PFSK-1 (cell line): Measurements from ENCODE around the gene AMY2B.

Experiments used
- POLR2AphosphoS5 ChIP-seq: IDR thresholded peaks from 2 replicates; pipeline ENCODE4 v1.6.1; 2012; ENCODE audit warnings: low read depth, mild to moderate bottlenecking, control low read depth, low read length, moderate library complexity
- TAF1 ChIP-seq: IDR thresholded peaks from 2 replicates; pipeline ENCODE4 v1.6.1; 2012; ENCODE audit warnings: low read length, control low read depth, borderline replicate concordance; ENCODE audit not compliant: insufficient read depth
- TF ChIP-seq, protein P1 (sequence below), 2 experiments: IDR thresholded peaks; 2 replicates each; pipeline versions ENCODE4 v1.6.1 to v1.8.0; 2011 to 2012; ENCODE audit warnings: low read depth in 2 of 2, low read length in 2 of 2, control low read depth in 1 of 2, inconsistent platforms in 1 of 2, mild to moderate bottlenecking in 1 of 2, moderate library complexity in 1 of 2; ENCODE audit not compliant: insufficient read depth in 1 of 2

DNA sequence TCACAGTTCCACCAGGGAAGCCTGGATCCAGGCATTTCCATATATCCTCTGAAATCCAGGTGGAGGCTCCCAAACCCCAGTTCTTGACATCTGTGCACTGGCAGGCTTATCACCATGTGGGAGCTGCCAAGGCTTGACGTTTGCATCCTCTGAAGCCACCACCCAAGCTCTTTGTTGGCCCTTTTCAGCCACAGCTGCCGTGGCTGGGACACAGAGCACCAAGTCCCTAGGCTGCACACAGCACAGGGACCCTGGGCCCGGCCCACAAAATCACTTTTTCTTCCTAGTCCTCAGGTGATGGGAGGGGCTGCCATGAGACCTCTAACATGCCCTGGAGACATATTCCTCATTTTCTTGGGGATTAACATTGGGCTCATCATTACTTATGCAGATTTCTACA lies 23.5 kb upstream of the AMY2B start:
- TF ChIP-seq TAF1 (no peak), POLR2AphosphoS5 (no peak)
- TF ChIP-seq, protein P1, sequence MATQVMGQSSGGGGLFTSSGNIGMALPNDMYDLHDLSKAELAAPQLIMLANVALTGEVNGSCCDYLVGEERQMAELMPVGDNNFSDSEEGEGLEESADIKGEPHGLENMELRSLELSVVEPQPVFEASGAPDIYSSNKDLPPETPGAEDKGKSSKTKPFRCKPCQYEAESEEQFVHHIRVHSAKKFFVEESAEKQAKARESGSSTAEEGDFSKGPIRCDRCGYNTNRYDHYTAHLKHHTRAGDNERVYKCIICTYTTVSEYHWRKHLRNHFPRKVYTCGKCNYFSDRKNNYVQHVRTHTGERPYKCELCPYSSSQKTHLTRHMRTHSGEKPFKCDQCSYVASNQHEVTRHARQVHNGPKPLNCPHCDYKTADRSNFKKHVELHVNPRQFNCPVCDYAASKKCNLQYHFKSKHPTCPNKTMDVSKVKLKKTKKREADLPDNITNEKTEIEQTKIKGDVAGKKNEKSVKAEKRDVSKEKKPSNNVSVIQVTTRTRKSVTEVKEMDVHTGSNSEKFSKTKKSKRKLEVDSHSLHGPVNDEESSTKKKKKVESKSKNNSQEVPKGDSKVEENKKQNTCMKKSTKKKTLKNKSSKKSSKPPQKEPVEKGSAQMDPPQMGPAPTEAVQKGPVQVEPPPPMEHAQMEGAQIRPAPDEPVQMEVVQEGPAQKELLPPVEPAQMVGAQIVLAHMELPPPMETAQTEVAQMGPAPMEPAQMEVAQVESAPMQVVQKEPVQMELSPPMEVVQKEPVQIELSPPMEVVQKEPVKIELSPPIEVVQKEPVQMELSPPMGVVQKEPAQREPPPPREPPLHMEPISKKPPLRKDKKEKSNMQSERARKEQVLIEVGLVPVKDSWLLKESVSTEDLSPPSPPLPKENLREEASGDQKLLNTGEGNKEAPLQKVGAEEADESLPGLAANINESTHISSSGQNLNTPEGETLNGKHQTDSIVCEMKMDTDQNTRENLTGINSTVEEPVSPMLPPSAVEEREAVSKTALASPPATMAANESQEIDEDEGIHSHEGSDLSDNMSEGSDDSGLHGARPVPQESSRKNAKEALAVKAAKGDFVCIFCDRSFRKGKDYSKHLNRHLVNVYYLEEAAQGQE (IDR thresholded peaks at IDR 0.05; ENCODE audit: insufficient read depth in 1 of 2, low read depth in 2 of 2, low read length in 2 of 2), result no peak
